Esophagus squamous epithelium (tissue), 4 donors: Measurements from ENCODE around the gene TMEM33.

ENCODE experiments used
- CTCF ChIP-seq, 6 experiments: fragments of 450-650 bp in 4 of 6; fragments of 200-600 bp in 2 of 6; sonication (generic) in 2 of 6; IDR thresholded peaks; one replicate each; pipeline ENCODE4 v1.5.1; 2016 to 2019; ENCODE audit warnings: antibody characterized with exemption in 6 of 6, mild to moderate bottlenecking in 4 of 6, moderate library complexity in 4 of 6
- POLR2A ChIP-seq, 4 donors: fragments of 450-650 bp; IDR thresholded peaks; one replicate each; pipeline ENCODE4 v1.6.1; 2017; ENCODE audit warnings: antibody characterized with exemption in 4 of 4, mild to moderate bottlenecking in 4 of 4, moderate library complexity in 3 of 4

- TF ChIP-seq CTCF (IDR thresholded peaks at IDR 0.05), result no peak
- TF ChIP-seq POLR2A (IDR thresholded peaks at IDR 0.05), result no peak
These were observed 45.1 kb upstream of the TMEM33 start for GRCh38 chr4:41890085-41890484.
